GM19467 (cell line): ENCODE measurements around the gene RNF125.
"Not testable (repeated sequence)": the region's sequence is repeated elsewhere in the genome, so short reads cannot be mapped to it uniquely, and the experiment has no call there.

ENCODE experiments used
- ATAC-seq: cut with Tn5 transposase; IDR thresholded peaks from one replicate; pipeline ENCODE4 v1.9.1; 2021; ENCODE audit warnings: mild to moderate bottlenecking, moderate library complexity; ENCODE audit not compliant: unreplicated experiment

RNF125 gene

DNA sequence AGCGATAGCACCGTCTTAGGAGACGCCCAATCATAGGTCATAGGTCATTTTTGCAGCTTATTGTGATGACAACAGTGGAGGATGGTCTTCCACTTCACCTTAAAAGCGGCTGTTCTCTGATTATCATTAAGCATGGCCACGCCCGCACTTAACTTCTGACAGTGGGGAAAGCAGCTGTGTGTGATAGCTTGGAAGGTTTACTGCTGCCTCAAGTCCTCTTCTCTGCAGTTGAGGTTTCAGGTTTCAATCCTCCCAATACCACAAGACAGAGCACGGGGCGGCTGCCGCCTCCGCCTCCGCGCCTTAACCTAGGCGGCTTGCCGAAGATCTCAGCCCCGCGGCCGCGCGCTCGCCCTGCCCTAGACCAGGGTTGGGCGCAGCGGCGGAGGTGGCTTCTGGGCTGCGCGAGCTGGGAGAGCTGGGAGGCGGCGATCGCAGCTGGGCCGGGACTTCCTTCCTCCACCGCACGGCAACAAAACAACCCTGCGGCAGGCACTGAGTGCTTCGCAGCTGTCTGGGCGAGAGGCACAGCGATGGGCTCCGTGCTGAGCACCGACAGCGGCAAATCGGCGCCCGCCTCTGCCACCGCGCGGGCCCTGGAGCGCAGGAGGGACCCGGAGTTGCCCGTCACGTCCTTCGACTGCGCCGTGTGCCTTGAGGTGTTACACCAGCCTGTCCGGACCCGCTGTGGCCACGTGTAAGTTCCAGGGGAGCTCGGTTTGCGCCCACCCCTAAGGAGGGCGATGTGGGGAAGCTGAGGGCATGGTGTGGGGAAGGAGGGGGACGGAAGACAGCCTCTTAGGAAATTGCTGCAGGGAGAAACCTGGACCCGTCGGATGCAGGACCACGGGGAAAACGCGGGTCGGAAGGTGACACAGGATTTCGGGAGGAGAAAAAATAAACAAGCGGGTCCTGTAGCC, at the start of gene RNF125:
Gene RNF125, plus strand, starts transcription at position 495 of the 920 bp plus-strand sequence. Its CDS starts 39 bp downstream, at position 534.
- peak; percentile 89 for ATAC-seq

DNA sequence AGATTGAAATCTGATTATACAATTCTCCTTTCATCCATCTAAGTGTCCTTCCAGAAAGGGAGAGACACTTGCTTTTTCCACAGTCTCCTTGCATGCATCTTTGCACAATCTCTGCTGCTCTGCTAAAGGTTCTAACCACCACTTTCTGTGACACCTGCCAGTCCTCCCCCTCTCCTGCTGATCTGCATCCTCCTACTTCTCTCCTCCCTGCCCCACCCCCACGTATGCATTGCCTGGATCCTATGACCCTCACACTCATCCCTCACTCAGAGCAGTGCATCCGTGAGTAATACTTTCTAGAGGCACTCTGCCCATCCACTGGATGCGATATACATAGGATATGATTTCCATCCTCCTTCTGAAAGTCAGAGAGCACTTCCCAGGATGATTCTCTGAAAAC, 48.0 kb upstream of the RNF125 start:
- ATAC-seq = no peak

DNA sequence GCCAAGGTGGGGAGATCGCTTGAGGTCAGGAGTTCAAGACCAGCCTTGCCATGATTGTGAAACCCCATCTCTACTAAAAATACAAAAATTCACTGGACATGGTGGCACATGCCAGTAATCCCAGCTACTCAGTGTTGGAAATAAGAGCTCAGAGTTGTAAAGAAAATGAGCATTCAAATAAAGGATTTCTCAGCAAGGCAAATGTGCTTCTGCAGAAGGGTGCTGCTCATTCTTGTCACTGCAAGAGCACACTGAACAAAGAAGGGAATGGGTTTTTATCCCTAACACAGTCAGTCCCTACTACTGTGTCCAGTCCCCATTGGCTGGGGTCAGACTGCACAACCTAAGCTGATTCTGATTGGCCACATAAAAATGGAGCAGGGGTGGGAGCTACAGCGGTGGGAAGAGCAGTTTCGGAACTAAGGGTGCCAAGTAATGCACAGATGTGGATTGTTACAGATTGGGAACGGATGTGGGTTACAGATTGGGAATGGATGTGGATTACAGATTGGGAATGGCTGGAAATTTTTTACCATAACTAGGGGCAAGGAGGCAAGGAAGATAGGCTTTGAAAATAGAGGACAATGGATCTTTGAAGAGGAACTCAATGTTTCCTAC, 44.6 kb upstream of the RNF125 start:
- ATAC-seq = no peak

DNA sequence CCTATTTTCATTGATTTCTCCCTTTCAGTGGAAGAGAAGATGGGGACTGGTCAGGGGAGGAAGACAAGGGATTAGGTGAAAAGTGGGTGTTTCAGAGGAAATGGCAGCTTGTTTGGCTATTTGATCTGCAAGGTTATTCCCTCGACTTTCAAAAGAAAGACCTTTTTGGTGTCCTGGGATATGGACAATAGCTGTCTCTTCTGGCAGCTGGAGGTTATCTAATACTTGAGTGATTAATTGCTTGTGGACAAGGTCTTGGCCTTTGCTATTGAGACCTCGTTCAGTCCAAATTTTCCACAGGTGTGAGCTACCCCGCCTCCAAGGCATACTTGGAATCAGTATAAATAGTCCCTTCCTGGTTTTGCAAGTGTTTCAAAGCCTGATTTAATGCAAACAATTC, 42.4 kb upstream of the RNF125 start:
- no peak for ATAC-seq

DNA sequence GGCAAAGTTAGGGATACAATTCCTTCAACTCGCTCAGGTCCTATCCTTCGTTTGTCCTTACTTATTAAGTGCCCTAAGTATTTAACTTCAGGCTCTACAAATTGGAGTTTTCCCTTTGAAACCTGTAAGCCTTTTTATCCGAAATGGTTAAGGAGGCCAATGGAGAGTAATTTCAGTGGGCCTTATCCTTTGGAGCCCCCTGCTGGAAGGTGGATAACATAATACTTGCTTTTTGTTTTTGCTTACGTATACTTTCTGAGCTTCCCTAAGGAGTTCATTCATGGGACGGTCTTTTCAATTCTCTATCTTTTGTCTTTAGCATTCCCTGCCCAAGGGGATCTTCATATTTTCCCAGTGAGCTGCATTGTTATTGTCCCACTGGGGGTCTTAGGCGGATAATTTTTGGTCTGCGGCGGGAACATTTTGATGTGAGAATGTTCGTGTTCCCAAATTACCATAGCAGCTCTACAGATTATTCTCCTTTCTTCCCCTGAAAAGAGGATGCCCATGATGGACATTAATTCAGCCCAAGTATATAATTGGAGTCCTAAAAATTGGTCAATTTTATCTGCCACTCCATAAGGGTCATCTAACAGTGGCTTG, 41.3 kb upstream of the RNF125 start:
- no peak for ATAC-seq

DNA sequence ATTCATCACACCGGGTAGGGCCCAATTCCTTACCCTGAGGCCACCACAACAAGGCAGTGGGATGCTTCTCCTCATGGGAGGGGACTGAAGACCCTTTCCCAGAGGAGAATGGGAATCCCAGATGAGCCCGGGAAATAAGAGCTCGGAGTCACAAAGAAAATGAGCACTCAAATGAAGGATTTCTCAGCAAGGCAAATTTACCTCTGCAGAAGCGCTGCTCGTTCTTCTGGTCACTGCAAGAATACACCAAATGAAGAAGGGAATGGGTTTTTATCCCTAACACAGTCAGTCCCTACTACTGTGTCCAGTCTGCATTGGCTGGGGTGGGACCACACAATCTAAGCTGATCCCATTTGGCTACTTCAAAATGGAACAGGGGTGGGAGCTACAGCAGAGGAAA, 40.0 kb upstream of the RNF125 start:
- no peak for ATAC-seq

DNA sequence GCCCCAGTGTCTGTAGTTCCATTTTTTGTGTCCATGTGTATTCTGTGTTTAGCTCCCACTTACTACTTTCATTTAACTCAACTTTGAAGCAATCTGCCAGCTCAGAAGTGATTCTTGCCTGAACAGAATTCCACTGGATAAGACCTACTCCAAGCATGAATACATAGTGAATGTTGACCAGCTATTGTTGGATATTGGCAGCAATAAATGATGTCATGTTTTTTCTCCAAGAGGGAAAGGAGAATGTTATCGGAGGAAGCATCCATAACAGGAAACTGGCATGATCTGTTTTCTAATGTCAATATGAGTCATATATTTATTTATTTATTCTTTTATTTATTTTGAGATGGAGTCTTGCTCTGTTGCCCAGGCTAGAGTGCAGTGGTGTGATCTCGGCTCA, 38.9 kb upstream of the RNF125 start:
- ATAC-seq = no peak

DNA sequence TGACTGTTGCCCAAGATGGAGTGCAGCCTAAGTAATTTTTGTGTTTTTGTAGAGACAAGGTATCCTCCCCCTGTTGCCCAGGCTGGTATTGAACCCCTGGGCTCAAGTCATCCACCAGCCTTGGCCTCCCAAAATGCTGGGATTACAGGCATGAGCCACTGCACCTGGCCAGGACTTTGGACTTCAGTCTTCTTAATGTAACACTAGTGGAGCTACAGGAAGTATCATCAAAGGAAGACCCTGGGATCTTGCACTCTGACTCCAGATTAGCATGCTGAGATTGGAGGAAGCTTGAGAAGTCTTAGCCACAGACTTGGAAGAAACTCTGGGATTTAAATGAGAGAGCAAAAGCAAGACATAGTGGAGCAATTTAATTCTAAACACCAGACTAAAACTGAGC, 37.8 kb upstream of the RNF125 start:
- ATAC-seq = no peak

DNA sequence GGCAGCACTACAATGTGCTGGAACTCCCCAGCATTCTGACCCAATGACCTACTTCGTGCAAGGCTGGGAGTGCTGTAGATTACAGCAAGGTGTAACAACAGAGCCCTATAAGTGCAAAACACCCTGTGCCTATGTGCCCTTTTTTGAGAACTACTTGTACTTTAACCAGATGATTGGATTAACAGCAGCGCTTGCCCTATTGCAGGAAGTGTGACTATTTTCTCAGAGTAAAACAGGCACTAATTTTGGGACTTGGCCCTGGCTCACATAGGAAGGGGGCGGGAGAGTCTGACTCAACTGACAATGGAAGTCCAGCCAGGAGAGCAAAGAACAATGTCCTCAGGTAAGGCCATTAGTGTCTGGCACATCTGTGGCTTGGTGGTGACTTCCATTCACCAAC, 35.6 kb upstream of the RNF125 start:
- ATAC-seq = no peak

DNA sequence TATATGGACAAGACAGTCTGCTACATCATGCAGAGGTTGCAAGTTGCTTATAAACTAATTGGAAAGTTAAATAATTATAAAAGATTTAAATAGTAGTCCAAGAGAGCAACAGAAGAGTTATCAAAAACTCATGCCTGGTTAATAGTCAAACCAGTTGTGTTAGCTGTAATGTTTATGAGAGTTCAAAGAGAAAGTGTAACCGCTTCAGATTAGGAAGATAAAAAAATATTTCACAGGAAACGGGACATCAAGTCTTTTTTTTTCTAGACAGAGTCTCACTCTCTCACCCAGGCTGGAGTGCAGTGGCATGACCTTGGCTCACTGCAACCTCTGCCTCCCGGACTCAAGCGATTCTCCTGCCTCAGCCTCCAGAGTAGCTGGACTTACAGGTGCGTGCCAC, 34.6 kb upstream of the RNF125 start:
- no peak for ATAC-seq

DNA sequence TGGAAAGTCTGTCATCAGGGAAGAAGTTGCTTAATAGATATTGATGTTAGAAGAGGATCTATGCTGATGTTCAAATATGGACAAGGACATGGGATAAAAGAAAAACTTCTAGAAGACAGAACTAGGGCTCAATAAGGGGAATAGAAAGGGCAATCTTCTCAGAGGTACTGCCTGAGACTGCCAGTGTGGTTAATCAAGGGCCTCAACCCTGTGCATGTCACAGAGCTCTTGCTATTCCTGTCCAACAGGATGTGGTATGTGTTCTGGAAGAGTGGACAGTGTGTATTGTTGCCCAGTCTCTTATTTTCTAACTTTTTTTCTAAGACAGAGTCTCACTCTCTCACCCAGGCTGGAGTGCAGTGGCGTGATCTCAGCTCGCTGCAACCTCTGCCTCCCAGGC, 27.8 kb upstream of the RNF125 start:
- peak; percentile 97 for ATAC-seq

DNA sequence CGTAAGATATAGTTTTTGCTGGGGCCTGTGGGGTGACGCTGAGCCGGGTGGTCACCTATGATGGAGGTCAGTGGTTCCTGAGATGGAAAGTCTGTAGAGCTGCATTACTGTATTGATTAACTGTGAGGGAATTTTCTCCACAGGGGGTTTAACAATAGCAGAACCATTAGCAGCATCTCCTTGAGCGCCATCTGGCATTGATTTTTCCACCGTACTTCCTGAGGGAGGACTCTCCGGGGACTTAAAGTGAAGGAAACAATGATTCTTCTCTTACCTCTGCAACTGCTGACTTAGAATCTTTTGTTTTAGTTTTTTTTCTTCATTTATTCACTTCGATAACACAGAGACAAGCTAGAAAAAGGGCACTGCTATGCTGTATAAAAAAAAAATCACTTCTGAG, 22.6 kb upstream of the RNF125 start:
- no peak for ATAC-seq

DNA sequence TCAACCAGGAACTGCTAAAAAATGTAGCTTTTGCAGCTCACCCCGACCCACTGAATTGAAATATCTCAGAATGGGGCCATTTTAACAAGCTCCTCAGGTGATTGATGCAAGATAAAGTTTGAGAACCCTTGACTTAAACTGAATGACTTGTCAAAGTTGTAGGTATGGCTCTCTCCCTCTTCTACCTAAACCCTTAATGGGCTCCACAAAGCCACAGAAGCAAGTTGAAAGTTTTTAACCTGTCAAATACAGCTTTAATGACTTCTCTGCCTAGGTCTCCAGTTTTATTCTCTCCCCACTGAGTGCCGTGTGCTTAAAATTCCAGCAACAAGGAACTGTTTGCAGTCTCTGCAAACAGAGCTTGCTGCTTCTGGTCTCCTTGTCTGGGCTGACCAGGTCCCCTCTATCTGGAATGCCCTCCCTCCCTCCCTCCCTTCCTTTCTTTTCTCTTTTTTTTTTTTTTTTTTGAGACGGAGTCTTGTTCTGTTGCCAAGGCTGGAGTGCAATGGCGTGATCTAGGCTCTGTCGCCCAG, 19.7 kb upstream of the RNF125 start:
- no peak for ATAC-seq

DNA sequence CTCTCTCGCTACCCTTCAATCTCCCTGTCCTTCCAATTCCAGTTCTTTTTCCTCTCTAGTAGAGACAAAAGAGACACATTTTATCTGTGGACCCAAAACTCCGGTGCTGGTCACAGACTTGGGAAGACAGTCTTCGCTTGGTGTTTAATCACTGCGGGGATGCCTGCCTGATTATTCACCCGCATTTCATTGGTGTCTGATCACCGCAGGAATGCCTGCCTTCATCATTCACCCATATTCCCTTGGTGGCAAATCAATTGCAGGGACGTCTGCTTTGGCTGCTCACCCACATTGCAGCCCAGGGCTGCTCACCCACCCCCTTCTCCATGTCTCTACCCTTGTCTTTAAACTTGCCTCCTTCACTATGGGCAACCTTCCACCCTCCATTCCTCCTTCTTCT, 17.5 kb upstream of the RNF125 start:
- not testable (repeated sequence) for ATAC-seq

DNA sequence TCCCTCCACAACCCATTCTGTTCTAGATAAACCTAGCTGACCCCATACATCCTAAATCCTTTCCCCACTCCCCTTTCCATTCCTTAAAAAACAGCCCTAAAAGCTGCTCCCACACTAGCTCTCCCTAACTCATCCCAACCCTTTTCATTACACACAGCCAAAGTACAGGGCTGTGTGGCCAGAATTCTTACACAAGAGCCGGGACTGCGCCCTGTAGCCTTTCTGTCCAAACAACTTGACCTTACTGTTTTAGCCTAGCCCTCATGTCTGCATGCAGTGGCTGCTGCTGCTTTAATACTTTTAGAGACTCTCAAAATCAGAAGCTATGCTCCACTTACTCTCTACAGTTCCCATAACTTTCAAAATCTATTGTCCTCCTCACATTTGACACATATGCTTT, 14.8 kb upstream of the RNF125 start:
- ATAC-seq = not testable (repeated sequence)

DNA sequence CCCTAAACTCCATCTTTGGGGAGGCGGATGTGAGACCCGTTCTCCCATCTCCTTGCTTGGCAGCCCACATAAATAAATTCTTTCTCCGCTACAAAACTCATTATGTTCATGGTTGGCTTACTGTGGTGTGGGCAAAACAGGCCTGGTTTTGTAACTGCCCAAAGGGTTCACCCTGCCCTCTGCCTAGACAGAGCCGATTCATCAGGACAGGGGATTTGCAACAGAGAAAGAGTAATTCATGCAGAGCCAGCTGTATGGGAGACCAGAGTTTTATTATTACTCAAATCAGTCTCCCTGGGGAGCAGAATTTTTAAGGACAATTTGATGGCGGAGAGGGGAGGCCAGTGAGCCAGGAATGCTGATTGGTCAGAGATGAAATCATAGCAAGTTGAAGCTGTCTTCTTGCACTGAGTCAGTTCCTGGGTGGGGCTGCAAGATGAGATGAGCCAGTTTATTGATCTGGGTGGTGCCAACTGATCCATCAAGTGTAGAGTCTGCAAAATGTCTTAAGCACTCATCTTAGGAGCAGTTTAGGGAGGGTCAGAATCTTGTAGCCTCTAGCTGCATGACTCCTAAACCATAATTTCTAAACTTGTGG, 8.4 kb upstream of the RNF125 start:
- ATAC-seq = no peak

DNA sequence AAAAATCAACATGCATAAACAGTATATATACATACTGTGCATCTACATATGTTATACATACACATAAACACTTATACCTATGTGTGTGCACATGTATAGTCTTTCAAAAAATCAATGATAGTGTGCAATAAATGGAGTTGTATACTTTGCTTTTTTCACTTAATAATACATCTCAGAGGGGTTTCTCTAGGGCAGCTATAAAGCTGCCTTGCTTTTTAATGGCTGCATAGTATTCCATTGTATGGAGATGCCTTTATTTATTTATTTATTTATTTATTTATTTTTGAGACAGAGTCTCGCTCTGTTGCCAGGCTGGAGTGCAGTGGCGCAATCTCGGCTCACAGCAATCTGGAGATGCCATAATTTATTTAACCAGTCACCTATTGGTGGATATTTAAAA, 7.4 kb upstream of the RNF125 start:
- no peak for ATAC-seq

DNA sequence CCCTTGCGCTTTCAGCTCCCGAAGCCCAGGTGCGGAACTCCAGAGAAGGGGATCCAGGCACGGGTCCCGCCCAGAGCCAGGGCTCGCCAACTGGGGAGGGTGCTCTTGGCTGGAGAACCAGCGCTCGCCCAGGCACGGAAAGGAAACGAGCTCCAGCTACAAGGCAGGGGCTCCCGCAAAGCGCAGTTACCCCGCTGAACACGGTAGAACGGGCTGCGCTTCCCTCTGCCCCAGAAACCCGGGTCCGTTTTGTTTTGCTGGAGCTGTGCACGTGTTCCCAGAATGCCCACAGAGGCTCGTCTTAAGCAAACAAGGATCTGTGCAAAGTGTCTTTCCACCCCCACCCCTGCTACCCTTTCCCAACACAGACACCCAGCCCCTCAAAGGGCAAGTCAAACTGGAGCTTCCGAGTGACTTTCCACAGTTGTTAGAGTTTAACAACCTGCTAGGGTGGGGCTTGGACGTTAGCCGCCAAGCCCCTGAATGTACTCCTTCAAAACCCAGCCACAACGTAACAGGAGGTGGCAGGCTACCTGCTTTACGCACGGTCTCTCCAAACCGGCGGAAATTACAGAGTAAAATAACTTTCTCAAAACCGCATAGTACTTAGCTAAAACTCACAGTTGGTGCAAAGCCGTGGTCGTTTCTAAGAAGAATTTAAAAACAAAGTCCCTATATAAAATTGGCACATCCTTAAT, 775 bp downstream of the RNF125 start:
- no peak for ATAC-seq

DNA sequence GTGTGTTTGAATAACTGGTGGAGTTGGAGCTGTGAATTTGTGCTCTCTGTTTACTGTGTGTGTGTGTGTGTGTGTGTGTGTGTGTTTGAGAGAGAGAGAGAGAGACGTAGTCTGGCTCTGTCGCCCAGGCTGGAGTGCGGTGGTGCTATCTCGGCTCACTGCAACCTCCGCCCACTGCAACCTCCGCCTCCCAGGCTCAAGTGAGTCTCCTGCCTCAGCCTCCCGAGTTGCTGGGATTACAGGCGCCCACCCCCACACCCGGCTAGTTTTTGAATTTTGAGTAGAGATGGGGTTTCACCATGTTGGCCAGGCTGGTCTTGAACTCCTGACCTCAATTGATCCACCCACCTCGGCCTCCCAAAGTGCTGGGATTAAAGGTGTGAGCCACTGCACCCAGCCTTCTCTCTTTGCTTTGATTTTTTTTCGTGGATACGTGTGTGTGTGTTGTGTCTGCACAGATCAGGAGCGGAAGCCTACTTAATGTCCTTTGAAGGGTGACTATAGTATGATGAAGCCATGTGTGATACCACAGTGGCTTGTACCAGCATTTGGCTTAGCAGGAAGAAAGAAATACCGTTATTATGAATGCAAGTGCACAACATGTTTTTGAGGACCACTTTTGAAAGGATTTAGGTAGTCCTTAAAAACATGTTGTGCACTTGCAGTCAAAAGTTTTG, 1.5 kb downstream of the RNF125 start:
- ATAC-seq = not testable (repeated sequence)
